HG03442 (cell line): ENCODE data around the gene ZC3H18.

ENCODE experiments used
- ATAC-seq: cut with Tn5 transposase; IDR thresholded peaks from one replicate; pipeline ENCODE4 v1.9.1; 2021; ENCODE audit warnings: mild to moderate bottlenecking, moderate library complexity; ENCODE audit not compliant: unreplicated experiment

Gene ZC3H18

DNA sequence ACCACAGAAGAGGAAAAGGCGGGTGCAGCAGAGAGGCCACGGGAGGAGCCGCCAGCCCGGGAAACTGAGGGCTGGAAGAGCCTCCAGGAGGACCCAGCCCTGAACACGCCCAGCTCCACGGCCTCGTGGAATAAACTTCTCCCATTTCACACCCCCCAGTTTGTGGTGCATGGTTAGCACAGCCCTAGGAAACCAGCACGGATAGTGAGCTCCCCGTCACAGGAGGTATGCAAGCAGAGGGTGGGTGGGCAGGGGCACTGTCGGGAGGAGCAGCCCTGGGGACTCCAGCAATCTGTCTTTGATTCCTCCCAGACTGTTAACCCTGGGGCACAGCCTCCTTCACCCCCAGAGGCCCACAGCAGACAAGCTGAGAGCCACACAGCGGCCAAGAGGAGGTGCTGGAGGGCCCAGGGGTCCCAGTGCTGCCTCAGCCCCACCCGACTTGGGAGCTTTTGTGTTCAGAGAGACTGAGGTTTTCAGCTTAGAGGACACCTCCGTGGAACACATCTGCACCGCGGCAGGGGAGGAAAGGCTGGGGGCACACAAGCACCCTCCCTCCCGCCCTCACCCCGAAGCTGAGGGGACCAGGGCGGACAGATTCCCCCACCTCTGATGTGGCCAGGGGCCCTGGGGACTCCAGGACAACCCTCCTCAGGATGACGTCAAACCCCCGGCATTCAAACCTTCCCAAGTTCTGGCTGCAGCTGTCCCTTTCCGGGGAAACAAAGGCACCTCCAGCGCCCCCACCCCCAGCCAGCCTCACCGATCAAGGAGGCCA is 66.5 kb downstream of the ZC3H18 start:
- no peak for ATAC-seq

DNA sequence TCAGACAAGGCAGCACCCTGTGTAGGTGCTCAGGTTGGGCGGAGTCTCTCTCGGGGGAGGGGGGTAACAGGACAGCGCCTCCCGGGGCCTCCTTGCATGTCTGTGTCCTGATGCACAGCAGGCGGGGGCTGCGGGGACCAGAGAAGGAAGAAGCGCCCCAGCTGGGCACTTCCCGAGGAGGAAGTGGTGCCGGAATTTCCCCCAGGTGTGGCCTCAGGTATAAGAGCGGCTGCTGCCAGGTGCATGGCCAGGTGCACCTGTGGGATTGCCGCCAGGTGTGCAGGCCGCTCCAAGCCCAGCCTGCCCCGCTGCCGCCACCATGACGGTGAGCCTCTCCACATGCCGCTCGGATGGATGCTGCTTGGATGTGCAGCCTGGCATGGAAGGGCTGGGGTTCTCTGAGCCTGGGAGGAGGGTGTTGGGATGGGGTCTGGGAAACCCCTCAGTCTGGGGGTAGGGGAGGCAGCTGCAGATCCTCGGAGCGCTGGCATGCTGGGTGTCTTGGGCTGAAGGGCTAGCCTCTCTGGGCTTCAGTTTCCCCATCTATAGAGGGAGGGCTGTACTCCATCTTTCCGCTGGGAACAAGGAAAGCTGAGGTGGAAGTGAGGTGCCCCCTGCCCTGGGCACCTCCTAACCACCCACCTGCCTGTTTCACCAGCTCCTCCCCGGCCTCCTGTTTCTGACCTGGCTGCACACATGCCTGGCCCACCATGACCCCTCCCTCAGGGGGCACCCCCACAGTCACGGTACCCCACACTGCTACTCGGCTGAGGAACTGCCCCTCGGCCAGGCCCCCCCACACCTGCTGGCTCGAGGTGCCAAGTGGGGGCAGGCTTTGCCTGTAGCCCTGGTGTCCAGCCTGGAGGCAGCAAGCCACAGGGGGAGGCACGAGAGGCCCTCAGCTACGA is 68.4 kb downstream of the ZC3H18 start, which contains the start of gene IL17C:
IL17C (plus strand) TSS at position 250 of the 908 bp plus-strand sequence; CDS start at position 320, 70 bp downstream.
- ATAC-seq, result no peak

GRCh38 chr16:88639231-88640038 is 69.2 kb downstream of the ZC3H18 start:
- no peak for ATAC-seq

GRCh38 chr16:88640039-88640495 is 69.9 kb downstream of the ZC3H18 start:
- no peak for ATAC-seq

DNA sequence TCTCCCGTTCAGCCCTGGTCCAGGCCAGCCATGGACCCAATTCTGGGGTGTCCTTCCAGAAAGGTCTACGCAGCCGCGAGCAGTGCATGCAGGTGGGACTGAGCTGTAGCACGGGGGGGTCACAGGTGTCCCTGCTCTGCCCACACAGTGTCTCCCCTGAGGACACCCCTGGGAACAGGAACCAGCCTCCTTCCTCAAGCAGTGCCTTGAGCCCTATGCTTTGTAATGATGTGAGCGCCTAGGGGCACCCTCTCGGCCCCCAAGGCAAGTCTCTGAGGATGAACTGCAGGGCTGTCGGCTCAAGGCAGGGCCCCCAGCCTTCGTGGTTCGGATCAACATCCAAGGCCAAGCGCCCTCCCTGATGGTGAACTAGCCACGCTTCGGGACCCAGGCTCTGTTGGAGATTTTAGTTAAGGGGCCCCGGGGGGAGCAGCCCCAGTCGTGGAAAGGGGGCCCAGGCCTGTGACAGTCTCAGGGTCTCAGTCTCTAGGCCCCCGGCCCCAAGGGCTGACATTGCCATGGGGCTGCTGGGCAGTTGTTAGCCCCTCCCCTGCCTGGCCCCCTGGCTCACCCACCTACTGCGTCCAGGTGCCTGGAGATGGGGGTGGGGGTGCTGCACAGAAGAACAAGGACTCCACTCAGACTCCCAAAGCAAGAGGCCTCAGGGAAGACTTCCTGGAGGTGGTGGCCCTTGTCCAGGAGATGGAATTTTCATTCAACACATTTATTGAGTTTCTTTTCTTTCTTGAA is 70.5 kb downstream of the ZC3H18 start:
- no peak for ATAC-seq

DNA sequence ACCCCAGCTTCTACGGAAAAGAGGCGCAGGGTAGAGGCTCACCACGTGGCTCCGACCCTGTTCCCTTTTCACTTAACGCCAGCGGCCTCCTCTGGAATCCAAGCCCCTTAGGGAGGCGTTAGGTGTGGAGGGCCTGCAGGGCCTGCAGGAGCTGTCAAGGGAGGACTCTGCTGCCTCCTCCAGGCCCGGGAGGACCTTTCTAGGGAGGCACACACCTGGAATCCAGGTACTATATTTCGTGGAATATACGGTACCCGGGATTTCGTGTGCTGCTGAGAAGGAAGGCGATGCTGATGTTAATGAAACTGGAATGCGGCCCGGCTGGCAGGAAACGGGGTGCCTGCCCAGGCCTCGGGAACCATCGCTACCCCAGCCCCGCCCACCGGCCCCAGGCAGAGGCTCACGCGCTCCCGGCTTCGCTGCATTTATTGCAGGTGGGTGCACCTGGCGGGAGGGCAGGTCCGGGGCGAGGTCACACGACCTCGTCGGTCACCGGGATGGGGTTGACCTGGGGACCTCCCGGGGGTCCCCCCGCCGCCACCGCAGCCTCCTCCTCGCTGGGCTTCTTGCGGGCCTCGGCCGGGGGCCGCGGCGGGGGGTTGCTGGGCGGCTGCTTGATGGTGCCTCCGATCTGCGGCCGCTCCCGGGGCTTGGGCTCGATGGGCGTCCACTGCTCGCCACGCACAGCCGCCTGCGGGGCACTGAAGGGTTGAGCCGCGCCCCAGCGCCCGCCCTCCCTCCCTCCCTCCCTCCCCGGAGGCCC is 72.9 kb downstream of the ZC3H18 start:
- ATAC-seq, result no peak

GRCh38 chr16:88643644-88643932 is 73.4 kb downstream of the ZC3H18 start:
- ATAC-seq, result no peak

- ATAC-seq, result no peak
Observed at GRCh38 chr16:88645455-88645854, 75.3 kb downstream of the ZC3H18 start.

GRCh38 chr16:88645941-88646340 is 75.7 kb downstream of the ZC3H18 start:
- ATAC-seq, result no peak

GRCh38 chr16:88646345-88647034 is 76.3 kb downstream of the ZC3H18 start:
- ATAC-seq, result no peak

- no peak for ATAC-seq
Observed at GRCh38 chr16:88647178-88648070, 77.2 kb downstream of the ZC3H18 start.

DNA sequence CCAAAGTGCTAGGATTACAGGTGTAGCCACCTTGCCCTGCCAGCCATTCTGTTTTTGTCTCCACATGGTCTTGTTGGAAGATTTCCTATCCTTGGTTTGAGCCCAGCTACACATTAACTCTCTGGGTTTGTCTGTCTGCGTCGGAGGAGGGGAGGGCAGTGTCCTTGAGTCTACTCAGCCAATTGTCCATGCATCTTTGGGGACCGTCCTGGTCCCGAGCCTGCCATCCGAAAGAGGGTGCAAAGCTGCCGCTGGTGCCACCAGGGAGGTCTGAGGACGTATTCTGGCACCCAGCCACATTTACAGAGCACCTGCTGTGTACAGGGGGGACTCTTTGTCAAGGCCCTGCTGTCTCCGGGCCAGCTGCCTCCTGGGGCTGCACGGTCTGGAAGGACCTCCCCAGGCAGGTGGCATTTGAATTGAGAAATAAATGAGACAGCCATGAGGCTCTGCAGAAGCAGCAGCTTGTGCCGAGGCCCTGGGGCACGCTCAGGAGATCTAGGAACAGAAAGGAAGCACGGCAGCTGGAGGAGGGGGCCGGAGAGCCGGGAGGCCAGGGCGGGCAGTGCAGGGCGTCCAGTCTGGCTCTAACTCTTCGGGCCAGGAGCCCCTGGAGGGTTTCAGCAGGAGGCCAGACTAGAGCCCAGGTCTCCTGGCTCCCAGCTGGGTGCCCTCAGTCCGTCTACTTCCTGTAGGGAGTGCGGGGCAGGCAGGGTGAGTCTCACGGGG is 79.2 kb downstream of the ZC3H18 start:
- ATAC-seq, result no peak

- peak; percentile 6 for ATAC-seq
Observed at GRCh38 chr16:88649924-88650748, 79.9 kb downstream of the ZC3H18 start.

- peak; percentile 61 for ATAC-seq
Observed at GRCh38 chr16:88650749-88651275, 80.6 kb downstream of the ZC3H18 start, which contains the start of gene CYBA. TSS of gene CYBA (minus strand) at chr16:88651053. CDS start at chr16:88651013, 40 bp downstream.

GRCh38 chr16:88651276-88651988 is 81.2 kb downstream of the ZC3H18 start:
- peak; percentile 68 for ATAC-seq
